ENCODE data around the gene PSMD12. TPM values are rescaled to one million over a fixed set of nuclear protein-coding genes. Genes with fewer than 3 reads are reported as not detected.

PSMD12 gene
- total RNA-seq, 1 donor from 2014 or later = 41.3 TPM

GRCh38 chr17:67377488-67378453, 11.4 kb upstream of the PSMD12 start:
- Histone ChIP-seq H3K27me3 (ENCODE audit: low read depth) (no peaks in the 10 kb centered on the region), H3K4me3 (peak overlapping the region; percentile 95), H3K4me1 (peaks cover 24% of the 10 kb centered on the region), H3K27ac (peak overlapping the region; percentile 91), H3K9me3 (no peaks in the 10 kb centered on the region), H3K36me3 (no peaks in the 10 kb centered on the region)
- DNase-seq (peak; percentile 75), ATAC-seq (peak; percentile 60 to 68)
- intact Hi-C loops (cut with DNase I) = loop anchor here (5.0 kb wide), 1 partner anchor 310 kb away; no protein-coding TSS in a partner anchor
- TF ChIP-seq CTCF (IDR thresholded peaks at IDR 0.05) = peak; percentile 25

GRCh38 chr17:67376737-67377487, 10.5 kb upstream of the PSMD12 start, which contains the start of gene PITPNC1:
Gene PITPNC1, plus strand, starts transcription at chr17:67377281.
- peak; percentile 88 to 89 for ATAC-seq
- DNase-seq = peak; percentile 91
- Histone ChIP-seq H3K4me1 (peaks cover 24% of the 10 kb centered on the region), H3K4me3 (peak within 1 kb of the TSS; percentile 95), H3K36me3 (no peaks in the 10 kb centered on the region), H3K27me3 (ENCODE audit: low read depth) (no peaks in the 10 kb centered on the region), H3K27ac (peak within 1 kb of the TSS; percentile 91), H3K9me3 (no peaks in the 10 kb centered on the region)
- intact Hi-C loops (cut with DNase I) = loop anchor here (5.0 kb wide), 1 partner anchor 310 kb away; no protein-coding TSS in a partner anchor
- TF ChIP-seq CTCF (IDR thresholded peaks at IDR 0.05) = peak; percentile 10

- Histone ChIP-seq H3K4me1 (peaks cover 24% of the 10 kb centered on the region), H3K27me3 (ENCODE audit: low read depth) (no peaks in the 10 kb centered on the region), H3K36me3 (no peaks in the 10 kb centered on the region), H3K9me3 (no peaks in the 10 kb centered on the region), H3K27ac (peak overlapping the region; percentile 91), H3K4me3 (peak overlapping the region; percentile 95)
- TF ChIP-seq CTCF (IDR thresholded peaks at IDR 0.05) = no peak
- ATAC-seq = no peak
- intact Hi-C loops (cut with DNase I) = loop anchor here (5.0 kb wide), 1 partner anchor 311 kb away; no protein-coding TSS in a partner anchor
- no peak for DNase-seq
Measured at GRCh38 chr17:67376415-67376736, 10.0 kb upstream of the PSMD12 start.

GRCh38 chr17:67375716-67376115, 9.3 kb upstream of the PSMD12 start:
- no peak overlapping the region for H3K27ac ChIP-seq
- intact Hi-C loops (cut with DNase I) = loop anchor here (5.0 kb wide), 1 partner anchor 312 kb away; no protein-coding TSS in a partner anchor
- no peak overlapping the region for H3K4me3 ChIP-seq
- H3K27me3 ChIP-seq (ENCODE audit: low read depth) = no peaks in the 10 kb centered on the region
- DNase-seq = no peak
- H3K9me3 ChIP-seq = no peaks in the 10 kb centered on the region
- no peaks in the 10 kb centered on the region for H3K36me3 ChIP-seq
- TF ChIP-seq CTCF (IDR thresholded peaks at IDR 0.05) = no peak
- peaks cover 24% of the 10 kb centered on the region for H3K4me1 ChIP-seq
- ATAC-seq = no peak

GRCh38 chr17:67375054-67375427, 8.7 kb upstream of the PSMD12 start:
- no peak for ATAC-seq
- intact Hi-C loops (cut with DNase I) = loop anchor here (5.0 kb wide), 1 partner anchor 312 kb away; no protein-coding TSS in a partner anchor
- Histone ChIP-seq H3K27me3 (ENCODE audit: low read depth) (no peaks in the 10 kb centered on the region), H3K4me1 (peaks cover 24% of the 10 kb centered on the region), H3K36me3 (no peaks in the 10 kb centered on the region), H3K9me3 (no peaks in the 10 kb centered on the region), H3K27ac (no peak overlapping the region), H3K4me3 (no peak overlapping the region)
- no peak for DNase-seq
- TF ChIP-seq CTCF (IDR thresholded peaks at IDR 0.05) = no peak

All from lower lobe of right lung (tissue), 2 donors.